Prostate gland (tissue), 2 donors: ENCODE data around the gene NOP56.

Experiments used
- CTCF ChIP-seq, 4 experiments: fragments of 200-600 bp in 2 of 4; fragments of 450-650 bp in 2 of 4; sonication (generic) in 2 of 4; IDR thresholded peaks; 1 replicate in 3 of 4; 2 replicates in 1 of 4; pipeline ENCODE4 v1.5.1; 2016 to 2019; ENCODE audit warnings: antibody characterized with exemption in 4 of 4, mild to moderate bottlenecking in 2 of 4, moderate library complexity in 2 of 4
- POLR2AphosphoS5 ChIP-seq: sonication (generic); formaldehyde crosslinking; IDR thresholded peaks from one replicate; pipeline ENCODE4 v1.6.1; 2017; ENCODE audit warnings: antibody characterized with exemption

DNA sequence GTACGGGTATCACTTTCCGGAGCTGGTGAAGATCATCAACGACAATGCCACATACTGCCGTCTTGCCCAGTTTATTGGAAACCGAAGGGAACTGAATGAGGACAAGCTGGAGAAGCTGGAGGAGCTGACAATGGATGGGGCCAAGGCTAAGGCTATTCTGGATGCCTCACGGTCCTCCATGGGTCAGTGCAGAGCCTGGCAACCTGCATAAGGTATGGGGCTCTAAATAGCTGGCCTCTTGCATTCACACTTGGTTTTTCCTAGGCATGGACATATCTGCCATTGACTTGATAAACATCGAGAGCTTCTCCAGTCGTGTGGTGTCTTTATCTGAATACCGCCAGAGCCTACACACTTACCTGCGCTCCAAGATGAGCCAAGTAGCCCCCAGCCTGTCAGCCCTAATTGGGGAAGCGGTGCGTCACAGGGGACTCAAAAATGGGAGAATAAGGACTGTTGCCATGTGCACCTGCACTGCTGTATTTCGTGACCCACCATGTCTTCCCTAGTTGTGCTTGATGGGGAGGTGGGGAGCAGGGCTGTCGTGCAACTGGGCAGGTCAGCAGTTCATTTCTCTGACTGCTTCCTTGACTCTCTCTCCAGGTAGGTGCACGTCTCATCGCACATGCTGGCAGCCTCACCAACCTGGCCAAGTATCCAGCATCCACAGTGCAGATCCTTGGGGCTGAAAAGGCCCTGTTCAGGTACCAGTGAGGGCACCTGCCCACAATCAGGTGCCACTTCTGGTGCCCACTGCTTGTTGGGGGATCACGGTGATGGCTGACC is 3.1 kb downstream of the NOP56 start:
- TF ChIP-seq CTCF (IDR thresholded peaks at IDR 0.05), result no peak
- TF ChIP-seq POLR2AphosphoS5, result no peak
